ENCODE results near the gene AGBL4. TPM values are rescaled to one million over a fixed set of nuclear protein-coding genes. Genes with fewer than 3 reads are reported as not detected.

The AGBL4 gene
- polyA plus RNA-seq, 4 donors: 0.10 to 0.16 TPM; not detected in 2

DNA sequence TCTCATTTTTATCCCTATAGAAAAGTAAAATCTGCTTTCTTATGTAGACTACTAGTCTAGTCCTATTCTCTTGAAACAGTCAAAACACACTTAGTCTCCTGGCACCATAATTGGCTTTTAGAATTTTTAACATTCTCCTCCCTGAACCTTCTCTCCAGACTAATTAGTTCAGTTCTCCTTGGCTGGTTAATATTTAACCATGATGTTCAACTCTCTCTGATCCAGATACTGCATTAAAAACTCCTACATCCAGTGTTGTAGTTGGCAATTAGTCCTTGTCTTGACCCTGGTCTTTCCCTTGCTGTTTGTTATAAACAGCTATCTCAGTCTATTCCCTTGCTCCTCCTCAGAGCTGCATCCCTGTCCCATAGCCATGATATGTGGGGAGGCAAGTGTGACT is 824.2 kb downstream of the AGBL4 start:
- Histone ChIP-seq H3K36me3 (ENCODE audit: control insufficient read depth in 3 of 3, insufficient read depth in 2 of 3, low read depth in 1 of 3, low read length in 3 of 3) (no peaks in the 10 kb centered on the region), H3K4me1 (ENCODE audit: control insufficient read depth in 3 of 3, insufficient read depth in 2 of 3, low read depth in 1 of 3, low read length in 2 of 3) (no peaks in the 10 kb centered on the region), H3K4me3 (ENCODE audit: low read depth in 1 of 3, low read length in 3 of 3) (no peak overlapping the region), H3K27me3 (ENCODE audit: control insufficient read depth in 3 of 3, insufficient read depth in 3 of 3, low read length in 3 of 3) (no peaks in the 10 kb centered on the region), H3K9me3 (ENCODE audit: control insufficient read depth in 2 of 2, insufficient read depth in 1 of 2, low read depth in 1 of 2, low read length in 1 of 2) (peaks cover 0 to 11% of the 10 kb centered on the region in 2 donors), H3K27ac (ENCODE audit: low read depth in 1 of 3, low read length in 2 of 3) (no peak overlapping the region)
- FAIRE-seq (no peak), DNase-seq (no peak)

DNA sequence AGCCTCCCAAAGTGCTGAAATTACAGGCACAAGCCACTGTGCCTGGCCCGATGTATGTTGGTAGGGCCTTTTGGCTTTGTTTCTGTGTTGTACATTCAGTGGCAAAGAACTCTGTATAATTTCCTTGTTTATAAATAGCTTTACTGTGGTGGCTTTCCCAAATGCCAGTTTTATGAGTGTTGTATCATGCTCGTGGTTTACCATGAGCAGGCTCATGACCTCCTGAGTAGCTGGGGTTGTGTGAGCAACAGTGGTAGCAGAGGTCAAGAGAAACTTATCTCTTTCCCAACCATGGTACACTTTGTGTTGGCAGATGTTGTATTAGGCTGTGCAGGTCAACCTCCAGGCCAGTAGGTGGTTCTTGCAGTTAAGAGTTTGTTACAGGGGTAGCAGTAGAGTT is 826.7 kb downstream of the AGBL4 start:
- DNase-seq: no peak
- no peak for FAIRE-seq
- no peaks in the 10 kb centered on the region for H3K36me3 ChIP-seq (ENCODE audit: control insufficient read depth in 3 of 3, insufficient read depth in 2 of 3, low read depth in 1 of 3, low read length in 3 of 3)

DNA sequence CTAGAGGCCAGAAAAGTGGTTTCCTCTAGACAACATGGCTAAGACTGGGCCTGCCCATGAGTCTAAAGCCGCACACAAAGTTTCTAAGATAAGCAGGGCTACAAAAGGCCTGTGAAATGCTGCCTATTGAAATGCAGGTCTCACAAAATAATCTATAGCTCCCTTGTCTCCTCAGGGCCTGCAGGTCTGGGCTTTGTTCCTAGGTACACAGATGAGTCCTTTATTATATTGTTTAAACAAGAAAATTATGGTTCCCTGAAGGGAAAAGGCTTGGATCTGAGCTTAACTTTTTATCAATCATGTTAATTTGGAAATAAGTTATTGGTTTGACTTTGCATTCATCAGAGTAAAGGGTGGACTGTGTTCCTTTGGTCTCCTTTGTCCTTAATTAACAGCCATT is 833.6 kb downstream of the AGBL4 start:
- Histone ChIP-seq H3K9me3 (ENCODE audit: control insufficient read depth in 2 of 2, insufficient read depth in 1 of 2, low read depth in 1 of 2, low read length in 1 of 2) (peaks cover 0 to 3% of the 10 kb centered on the region in 2 donors), H3K36me3 (ENCODE audit: control insufficient read depth in 3 of 3, insufficient read depth in 2 of 3, low read depth in 1 of 3, low read length in 3 of 3) (no peaks in the 10 kb centered on the region), H3K4me3 (ENCODE audit: low read depth in 1 of 3, low read length in 3 of 3) (no peak overlapping the region), H3K27me3 (ENCODE audit: control insufficient read depth in 3 of 3, insufficient read depth in 3 of 3, low read length in 3 of 3) (no peaks in the 10 kb centered on the region), H3K27ac (ENCODE audit: low read depth in 1 of 3, low read length in 2 of 3) (no peak overlapping the region), H3K4me1 (ENCODE audit: control insufficient read depth in 3 of 3, insufficient read depth in 2 of 3, low read depth in 1 of 3, low read length in 2 of 3) (no peaks in the 10 kb centered on the region)
- no peak for FAIRE-seq
- 52 to 81% (median 76%) methylated on average over 1 of the region's 1 CpG for WGBS, 3 donors
- no peak for DNase-seq

More for the DNA sequence above, 826.7 kb downstream of the AGBL4 start:
- Histone ChIP-seq H3K4me1 (ENCODE audit: control insufficient read depth in 3 of 3, insufficient read depth in 2 of 3, low read depth in 1 of 3, low read length in 2 of 3) (no peaks in the 10 kb centered on the region), H3K27ac (ENCODE audit: low read depth in 1 of 3, low read length in 2 of 3) (no peak overlapping the region), H3K9me3 (ENCODE audit: control insufficient read depth in 2 of 2, insufficient read depth in 1 of 2, low read depth in 1 of 2, low read length in 1 of 2) (peaks cover 0 to 11% of the 10 kb centered on the region in 2 donors), H3K4me3 (ENCODE audit: low read depth in 1 of 3, low read length in 3 of 3) (no peak overlapping the region), H3K27me3 (ENCODE audit: control insufficient read depth in 3 of 3, insufficient read depth in 3 of 3, low read length in 3 of 3) (no peaks in the 10 kb centered on the region)
- WGBS, 3 donors: 77 to 82% (median 80%) methylated on average over 2 of the region's 2 CpGs

DNA sequence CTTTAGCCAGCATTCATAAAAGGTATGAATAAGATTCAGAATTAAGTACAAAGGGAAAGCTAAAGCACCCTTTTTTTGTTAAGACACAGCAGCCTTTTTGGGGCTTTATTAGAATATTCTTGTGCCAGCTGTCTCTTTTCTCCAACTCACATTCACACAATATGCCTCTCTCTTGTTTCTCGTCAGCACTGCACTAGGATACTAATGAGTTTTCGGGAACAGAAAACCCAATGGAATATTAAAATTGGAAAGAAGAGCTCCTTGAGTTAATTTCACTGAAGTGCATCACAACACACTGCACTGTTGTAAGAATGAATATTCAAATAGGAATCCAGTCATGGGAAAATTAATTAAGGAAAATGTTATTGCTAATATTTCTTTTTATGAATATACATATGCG is 836.7 kb downstream of the AGBL4 start:
- WGBS, 3 donors: 89 to 92% (median 91%) methylated on average over 3 of the region's 3 CpGs
- FAIRE-seq (no peak), DNase-seq (no peak)

DNA sequence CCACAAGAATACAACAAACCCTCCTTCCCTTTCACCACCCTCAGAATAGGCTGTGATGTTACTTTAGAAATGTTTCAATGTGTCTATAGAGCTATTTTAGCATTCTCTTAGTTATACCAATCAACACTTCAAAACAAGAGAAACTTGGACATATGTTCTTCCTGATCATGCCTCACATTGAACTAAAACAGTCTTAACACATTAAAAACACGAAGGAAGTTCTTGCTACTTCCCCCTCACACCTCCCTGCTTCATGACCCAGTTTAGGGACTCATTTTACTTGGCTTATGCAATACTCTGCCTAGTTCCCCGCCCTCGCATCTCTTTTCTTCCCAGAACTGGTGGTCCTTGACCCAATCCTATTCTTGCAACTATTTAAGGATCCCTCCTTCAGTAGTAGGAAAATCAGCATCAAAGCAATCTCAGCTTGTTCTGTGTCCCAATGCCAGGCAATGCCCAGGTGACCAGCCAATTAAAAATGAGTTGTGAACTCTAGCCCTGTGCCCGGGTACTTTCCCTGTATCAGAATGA is 838.2 kb downstream of the AGBL4 start:
- Histone ChIP-seq H3K4me1 (ENCODE audit: control insufficient read depth in 3 of 3, insufficient read depth in 2 of 3, low read depth in 1 of 3, low read length in 2 of 3) (no peaks in the 10 kb centered on the region), H3K27ac (ENCODE audit: low read depth in 1 of 3, low read length in 2 of 3) (no peak overlapping the region), H3K9me3 (ENCODE audit: control insufficient read depth in 2 of 2, insufficient read depth in 1 of 2, low read depth in 1 of 2, low read length in 1 of 2) (no peaks in the 10 kb centered on the region), H3K4me3 (ENCODE audit: low read depth in 1 of 3, low read length in 3 of 3) (no peak overlapping the region), H3K27me3 (ENCODE audit: control insufficient read depth in 3 of 3, insufficient read depth in 3 of 3, low read length in 3 of 3) (no peaks in the 10 kb centered on the region), H3K36me3 (ENCODE audit: control insufficient read depth in 3 of 3, insufficient read depth in 2 of 3, low read depth in 1 of 3, low read length in 3 of 3) (no peaks in the 10 kb centered on the region)
- FAIRE-seq: no peak
- DNase-seq: no peak
- 71 to 82% (median 72%) methylated on average over 4 of the region's 4 CpGs for WGBS, 3 donors

More for the DNA sequence above, 836.7 kb downstream of the AGBL4 start:
- Histone ChIP-seq H3K36me3 (ENCODE audit: control insufficient read depth in 3 of 3, insufficient read depth in 2 of 3, low read depth in 1 of 3, low read length in 3 of 3) (no peaks in the 10 kb centered on the region), H3K9me3 (ENCODE audit: control insufficient read depth in 2 of 2, insufficient read depth in 1 of 2, low read depth in 1 of 2, low read length in 1 of 2) (no peaks in the 10 kb centered on the region), H3K27me3 (ENCODE audit: control insufficient read depth in 3 of 3, insufficient read depth in 3 of 3, low read length in 3 of 3) (no peaks in the 10 kb centered on the region), H3K4me1 (ENCODE audit: control insufficient read depth in 3 of 3, insufficient read depth in 2 of 3, low read depth in 1 of 3, low read length in 2 of 3) (no peaks in the 10 kb centered on the region), H3K4me3 (ENCODE audit: low read depth in 1 of 3, low read length in 3 of 3) (no peak overlapping the region), H3K27ac (ENCODE audit: low read depth in 1 of 3, low read length in 2 of 3) (no peak overlapping the region)

DNA sequence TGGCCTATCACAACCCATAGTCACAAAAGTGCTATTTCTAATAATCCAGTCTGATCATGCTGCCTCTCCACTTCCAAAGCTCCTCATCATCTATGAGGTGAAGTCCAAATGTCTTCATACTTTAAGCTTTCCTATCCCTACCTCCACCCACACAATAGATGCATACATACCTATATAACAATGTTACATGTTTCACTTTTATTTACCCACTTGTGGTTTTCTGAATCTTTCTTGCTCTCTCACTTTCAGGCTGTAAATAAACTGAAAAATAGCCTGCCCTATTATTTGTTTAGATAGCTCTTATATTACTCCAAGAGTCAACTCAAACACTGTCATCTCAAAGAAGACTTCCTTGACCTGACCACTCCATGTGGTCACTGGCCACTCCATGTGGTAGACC is 840.3 kb downstream of the AGBL4 start:
- DNase-seq (no peak), FAIRE-seq (no peak)
- Histone ChIP-seq H3K4me1 (ENCODE audit: control insufficient read depth in 3 of 3, insufficient read depth in 2 of 3, low read depth in 1 of 3, low read length in 2 of 3) (no peaks in the 10 kb centered on the region), H3K36me3 (ENCODE audit: control insufficient read depth in 3 of 3, insufficient read depth in 2 of 3, low read depth in 1 of 3, low read length in 3 of 3) (no peaks in the 10 kb centered on the region), H3K4me3 (ENCODE audit: low read depth in 1 of 3, low read length in 3 of 3) (no peak overlapping the region), H3K27ac (ENCODE audit: low read depth in 1 of 3, low read length in 2 of 3) (no peak overlapping the region), H3K9me3 (ENCODE audit: control insufficient read depth in 2 of 2, insufficient read depth in 1 of 2, low read depth in 1 of 2, low read length in 1 of 2) (no peaks in the 10 kb centered on the region), H3K27me3 (ENCODE audit: control insufficient read depth in 3 of 3, insufficient read depth in 3 of 3, low read length in 3 of 3) (no peaks in the 10 kb centered on the region)

DNA sequence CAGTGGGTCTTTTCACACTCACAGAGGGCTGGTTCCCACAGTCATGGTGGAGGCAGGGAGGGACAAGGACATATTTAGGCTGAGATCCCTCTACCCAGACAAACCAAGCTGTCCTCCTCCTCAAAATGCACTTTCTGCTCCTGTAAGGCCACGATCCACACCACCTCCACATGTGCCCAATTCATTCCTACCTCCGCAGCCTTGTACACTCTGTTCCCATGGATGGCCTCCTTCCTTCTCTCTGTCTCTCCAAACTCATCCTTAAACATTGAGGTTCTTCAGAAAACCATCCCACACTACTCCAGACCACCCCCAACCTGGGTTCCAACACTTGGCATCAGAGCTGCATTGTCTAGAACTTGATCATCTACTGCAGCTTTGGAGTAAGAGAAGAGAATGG is 842.7 kb downstream of the AGBL4 start:
- Histone ChIP-seq H3K27me3 (ENCODE audit: control insufficient read depth in 3 of 3, insufficient read depth in 3 of 3, low read length in 3 of 3) (no peaks in the 10 kb centered on the region), H3K27ac (ENCODE audit: low read depth in 1 of 3, low read length in 2 of 3) (no peak overlapping the region), H3K36me3 (ENCODE audit: control insufficient read depth in 3 of 3, insufficient read depth in 2 of 3, low read depth in 1 of 3, low read length in 3 of 3) (no peaks in the 10 kb centered on the region), H3K9me3 (ENCODE audit: control insufficient read depth in 2 of 2, insufficient read depth in 1 of 2, low read depth in 1 of 2, low read length in 1 of 2) (no peaks in the 10 kb centered on the region), H3K4me1 (ENCODE audit: control insufficient read depth in 3 of 3, insufficient read depth in 2 of 3, low read depth in 1 of 3, low read length in 2 of 3) (no peaks in the 10 kb centered on the region), H3K4me3 (ENCODE audit: low read depth in 1 of 3, low read length in 3 of 3) (no peak overlapping the region)
- WGBS, 3 donors: 72 to 85% (median 77%) methylated on average over 2 of the region's 2 CpGs
- no peak for FAIRE-seq
- DNase-seq: no peak

DNA sequence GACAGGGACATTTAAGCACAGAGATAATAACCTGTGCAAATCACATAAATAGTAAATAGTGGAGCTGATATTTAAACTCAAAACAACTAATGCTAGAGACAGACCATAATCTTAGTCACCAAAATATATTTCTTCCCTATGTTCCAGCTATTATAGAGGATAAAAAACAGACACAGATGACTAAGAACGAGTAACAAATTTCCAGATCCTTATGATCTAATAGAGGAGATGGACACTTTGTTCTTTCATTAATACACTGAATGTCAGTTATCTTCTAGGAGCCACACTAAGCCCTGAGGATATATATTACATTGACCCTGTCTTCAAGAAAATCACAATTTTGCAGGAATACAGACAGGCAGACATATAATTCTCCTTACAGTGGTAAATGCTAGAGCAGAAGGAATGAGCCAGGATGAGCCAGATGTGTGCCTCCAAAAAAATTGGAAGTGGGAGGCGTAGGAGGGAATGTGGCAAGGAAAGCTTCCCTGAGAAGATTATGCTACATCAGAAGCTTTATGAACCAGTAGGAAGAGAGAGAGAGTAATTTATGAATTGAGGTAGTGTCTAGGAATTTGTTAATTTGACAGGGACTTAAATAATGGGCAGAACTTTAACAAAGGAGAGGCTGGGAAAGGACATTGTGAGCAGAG is 851.7 kb downstream of the AGBL4 start:
- Histone ChIP-seq H3K9me3 (ENCODE audit: control insufficient read depth in 2 of 2, insufficient read depth in 1 of 2, low read depth in 1 of 2, low read length in 1 of 2) (no peaks in the 10 kb centered on the region), H3K36me3 (ENCODE audit: control insufficient read depth in 3 of 3, insufficient read depth in 2 of 3, low read depth in 1 of 3, low read length in 3 of 3) (no peaks in the 10 kb centered on the region), H3K4me3 (ENCODE audit: low read depth in 1 of 3, low read length in 3 of 3) (no peak overlapping the region), H3K27ac (ENCODE audit: low read depth in 1 of 3, low read length in 2 of 3) (no peak overlapping the region), H3K4me1 (ENCODE audit: control insufficient read depth in 3 of 3, insufficient read depth in 2 of 3, low read depth in 1 of 3, low read length in 2 of 3) (no peaks in the 10 kb centered on the region), H3K27me3 (ENCODE audit: control insufficient read depth in 3 of 3, insufficient read depth in 3 of 3, low read length in 3 of 3) (no peaks in the 10 kb centered on the region)
- DNase-seq: no peak
- 65 to 85% (median 73%) methylated on average over 2 of the region's 2 CpGs for WGBS, 3 donors
- FAIRE-seq: no peak

DNA sequence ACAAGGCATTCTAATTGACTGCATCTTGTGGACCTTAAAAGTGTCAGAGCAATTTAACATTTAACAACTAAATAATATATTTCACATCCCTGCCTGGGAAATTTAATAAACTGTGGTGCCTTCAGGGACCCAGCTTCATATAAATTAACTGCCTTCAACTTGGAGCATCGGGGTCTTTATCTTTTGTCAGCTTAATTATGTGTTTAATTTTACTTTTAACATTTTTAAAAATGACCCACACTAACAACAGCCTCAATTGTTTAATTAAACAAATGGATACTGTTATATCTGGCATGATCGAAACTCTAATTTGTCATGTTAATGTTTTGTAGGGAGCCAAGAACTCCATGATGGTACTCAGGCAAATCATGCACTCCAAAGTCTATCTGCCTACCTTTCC is 857.7 kb downstream of the AGBL4 start:
- Histone ChIP-seq H3K9me3 (ENCODE audit: control insufficient read depth in 2 of 2, insufficient read depth in 1 of 2, low read depth in 1 of 2, low read length in 1 of 2) (no peaks in the 10 kb centered on the region), H3K27ac (ENCODE audit: low read depth in 1 of 3, low read length in 2 of 3) (no peak overlapping the region), H3K36me3 (ENCODE audit: control insufficient read depth in 3 of 3, insufficient read depth in 2 of 3, low read depth in 1 of 3, low read length in 3 of 3) (no peaks in the 10 kb centered on the region), H3K4me3 (ENCODE audit: low read depth in 1 of 3, low read length in 3 of 3) (no peak overlapping the region), H3K4me1 (ENCODE audit: control insufficient read depth in 3 of 3, insufficient read depth in 2 of 3, low read depth in 1 of 3, low read length in 2 of 3) (no peaks in the 10 kb centered on the region), H3K27me3 (ENCODE audit: control insufficient read depth in 3 of 3, insufficient read depth in 3 of 3, low read length in 3 of 3) (no peaks in the 10 kb centered on the region)
- DNase-seq (no peak), FAIRE-seq (no peak)
- 65 to 71% (median 66%) methylated on average over 2 of the region's 2 CpGs for WGBS, 3 donors
